GM21737 (cell line): Measurements from ENCODE around the gene SLX1A.
A peak's percentile ranks its signal among the peaks of the same experiment; 100 is the strongest.
"Not testable (repeated sequence)": the region's sequence is repeated elsewhere in the genome, so short reads cannot be mapped to it uniquely, and the experiment has no call there.

Experiments
- ATAC-seq: cut with Tn5 transposase; IDR thresholded peaks from one replicate; pipeline ENCODE4 v1.9.1; 2021; ENCODE audit warnings: mild to moderate bottlenecking, moderate library complexity; ENCODE audit not compliant: unreplicated experiment

SLX1A gene

GRCh38 chr16:30193615-30194014 lies at the start of gene SLX1A, which contains the start of gene BOLA2B:
SLX1A (plus strand) TSS chr16:30193875; CDS start chr16:30194085, 210 bp downstream.
BOLA2B (minus strand) TSS chr16:30193666; CDS start chr16:30193595, 71 bp downstream.
- peak; percentile 78 for ATAC-seq

- no peak for ATAC-seq
Observed at GRCh38 chr16:30144017-30144416, 49.7 kb upstream of the SLX1A start.

- ATAC-seq, result no peak
Observed at GRCh38 chr16:30144917-30145316, 48.8 kb upstream of the SLX1A start.

GRCh38 chr16:30145657-30146056 lies 48.0 kb upstream of the SLX1A start:
- ATAC-seq, result no peak

GRCh38 chr16:30147843-30148510 lies 45.7 kb upstream of the SLX1A start:
- no peak for ATAC-seq

GRCh38 chr16:30149250-30149930 lies 44.3 kb upstream of the SLX1A start:
- no peak for ATAC-seq

GRCh38 chr16:30151091-30151490 lies 42.6 kb upstream of the SLX1A start:
- no peak for ATAC-seq

GRCh38 chr16:30152517-30152916 lies 41.2 kb upstream of the SLX1A start:
- ATAC-seq, result no peak

GRCh38 chr16:30155188-30155587 lies 38.5 kb upstream of the SLX1A start:
- ATAC-seq, result no peak

- no peak for ATAC-seq
Observed at GRCh38 chr16:30157214-30157613, 36.5 kb upstream of the SLX1A start.

- no peak for ATAC-seq
Observed at GRCh38 chr16:30163538-30163937, 30.1 kb upstream of the SLX1A start.

- peak; percentile 74 for ATAC-seq
Observed at GRCh38 chr16:30166202-30166902, 27.3 kb upstream of the SLX1A start.

GRCh38 chr16:30168746-30169145 lies 24.9 kb upstream of the SLX1A start:
- not testable (repeated sequence) for ATAC-seq

GRCh38 chr16:30169416-30169815 lies 24.3 kb upstream of the SLX1A start:
- not testable (repeated sequence) for ATAC-seq

- not testable (repeated sequence) for ATAC-seq
Observed at GRCh38 chr16:30170145-30170544, 23.5 kb upstream of the SLX1A start.

GRCh38 chr16:30173054-30173453 lies 20.6 kb upstream of the SLX1A start:
- ATAC-seq, result no peak

GRCh38 chr16:30176876-30177275 lies 16.8 kb upstream of the SLX1A start:
- ATAC-seq, result not testable (repeated sequence)

GRCh38 chr16:30179195-30179594 lies 14.5 kb upstream of the SLX1A start:
- no peak for ATAC-seq

GRCh38 chr16:30179931-30180330 lies 13.7 kb upstream of the SLX1A start:
- no peak for ATAC-seq

GRCh38 chr16:30180741-30181140 lies 12.9 kb upstream of the SLX1A start:
- no peak for ATAC-seq

GRCh38 chr16:30183233-30184095 lies 10.2 kb upstream of the SLX1A start, which contains the start of gene CORO1A:
CORO1A (plus strand) TSS chr16:30183602; CDS start chr16:30185210, 1,608 bp downstream.
- ATAC-seq, result peak; percentile 43
